ENCODE data around the gene RICTOR.

GRCh38 chr5:39102684-39103155 lies 28.5 kb upstream of the RICTOR start:
- TF ChIP-seq CTCF (IDR thresholded peaks at IDR 0.05) (no peak), POLR2A (IDR thresholded peaks at IDR 0.05) (no peak)

Data from lower leg skin (tissue), 3 donors.